Measurements from ENCODE around the gene TCF23.
"Not testable (repeated sequence)": the region's sequence is repeated elsewhere in the genome, so short reads cannot be mapped to it uniquely, and the experiment has no call there.

The TCF23 gene

GRCh38 chr2:27189989-27190388, 41.2 kb downstream of the TCF23 start:
- DNase-seq (ENCODE audit: low read depth): no peak

- DNase-seq (ENCODE audit: low read depth): no peak
Measured at GRCh38 chr2:27191070-27191829, 42.4 kb downstream of the TCF23 start.

GRCh38 chr2:27194538-27195354, 45.9 kb downstream of the TCF23 start:
- DNase-seq (ENCODE audit: low read depth): no peak

- DNase-seq (ENCODE audit: low read depth): not testable (repeated sequence)
Measured at GRCh38 chr2:27195799-27196198, 47.0 kb downstream of the TCF23 start.

GRCh38 chr2:27198068-27198467, 49.3 kb downstream of the TCF23 start:
- not testable (repeated sequence) for DNase-seq (ENCODE audit: low read depth)

GRCh38 chr2:27198627-27199026, 49.8 kb downstream of the TCF23 start:
- no peak for DNase-seq (ENCODE audit: low read depth)

- DNase-seq (ENCODE audit: low read depth): no peak
Measured at GRCh38 chr2:27199241-27199640, 50.4 kb downstream of the TCF23 start.

- DNase-seq (ENCODE audit: low read depth): no peak
Measured at GRCh38 chr2:27201675-27202074, 52.9 kb downstream of the TCF23 start.

- DNase-seq (ENCODE audit: low read depth): no peak
Measured at GRCh38 chr2:27202854-27203253, 54.0 kb downstream of the TCF23 start.

GRCh38 chr2:27203741-27204140, 54.9 kb downstream of the TCF23 start:
- no peak for DNase-seq (ENCODE audit: low read depth)

- DNase-seq (ENCODE audit: low read depth): no peak
Measured at GRCh38 chr2:27204566-27204965, 55.8 kb downstream of the TCF23 start.

GRCh38 chr2:27205206-27205605, 56.4 kb downstream of the TCF23 start:
- no peak for DNase-seq (ENCODE audit: low read depth)

- no peak for DNase-seq (ENCODE audit: low read depth)
Measured at GRCh38 chr2:27206346-27206745, 57.5 kb downstream of the TCF23 start.

Measured in activated gamma-delta T cell treated with anti-CD3 and anti-CD28 coated beads, Interleukin-2, amount 50 U/mL, for 16 hours (primary cell).